ENCODE measurements around the gene BIK.
"Not testable (repeated sequence)": the region's sequence is repeated elsewhere in the genome, so short reads cannot be mapped to it uniquely, and the experiment has no call there.

BIK gene

DNA sequence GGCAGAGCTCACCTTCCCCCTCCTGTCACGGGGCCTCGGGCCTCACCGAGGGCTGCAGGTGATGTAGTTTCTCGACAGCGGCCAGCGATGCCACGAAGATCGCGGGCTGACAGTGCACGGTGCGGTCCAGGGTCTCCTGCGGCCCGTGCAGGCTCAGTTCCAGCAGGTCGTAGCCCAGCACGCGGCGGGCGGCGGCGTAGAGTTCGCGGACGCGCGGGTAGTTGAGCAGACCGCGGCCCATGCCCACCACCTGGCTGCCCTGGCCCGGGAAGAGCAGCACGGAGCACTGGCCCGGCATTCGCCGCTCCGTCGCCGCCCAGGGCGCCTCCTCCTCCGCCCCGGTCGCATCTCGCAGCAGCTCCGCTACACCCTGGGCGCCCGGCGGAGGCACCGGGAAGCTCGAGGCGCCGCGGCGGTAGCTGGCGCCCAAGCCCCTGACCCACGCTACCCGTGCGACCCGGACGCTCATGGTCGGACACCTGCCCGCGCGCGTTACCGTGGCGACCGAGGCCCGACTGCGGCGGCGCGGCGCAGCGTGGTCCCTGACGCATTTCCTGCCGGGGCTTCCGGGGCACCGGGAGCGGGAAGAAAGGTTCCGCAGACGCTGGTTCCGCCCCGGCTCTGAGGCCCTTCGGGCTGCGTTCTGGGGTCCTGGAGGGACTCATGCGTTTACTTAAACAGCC lies 32.5 kb downstream of the BIK start, which contains the start of gene MCAT:
MCAT (minus strand) TSS at position 519 of the 683 bp plus-strand sequence; CDS start at position 469, 50 bp downstream.
- DNase-seq, result peak; percentile 52

DNA sequence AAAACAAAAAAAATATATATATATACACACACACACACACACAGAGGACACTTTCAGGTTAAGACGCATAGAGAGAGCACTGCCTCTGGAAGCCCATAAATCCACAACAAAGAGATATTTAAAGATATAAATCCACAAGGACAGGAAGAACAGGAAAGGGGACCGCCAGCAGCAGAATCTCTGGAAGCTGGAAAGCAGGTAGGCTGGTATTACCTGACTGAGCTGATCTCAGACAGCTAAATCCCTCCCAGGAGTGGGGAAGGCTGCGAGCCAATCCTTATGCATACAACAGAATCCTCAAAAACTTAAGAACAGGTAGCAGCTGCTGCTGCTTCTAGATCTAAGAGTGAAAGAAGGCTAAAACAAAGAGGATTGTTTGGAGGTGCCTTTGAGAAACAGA lies 34.4 kb downstream of the BIK start:
- DNase-seq, result no peak

DNA sequence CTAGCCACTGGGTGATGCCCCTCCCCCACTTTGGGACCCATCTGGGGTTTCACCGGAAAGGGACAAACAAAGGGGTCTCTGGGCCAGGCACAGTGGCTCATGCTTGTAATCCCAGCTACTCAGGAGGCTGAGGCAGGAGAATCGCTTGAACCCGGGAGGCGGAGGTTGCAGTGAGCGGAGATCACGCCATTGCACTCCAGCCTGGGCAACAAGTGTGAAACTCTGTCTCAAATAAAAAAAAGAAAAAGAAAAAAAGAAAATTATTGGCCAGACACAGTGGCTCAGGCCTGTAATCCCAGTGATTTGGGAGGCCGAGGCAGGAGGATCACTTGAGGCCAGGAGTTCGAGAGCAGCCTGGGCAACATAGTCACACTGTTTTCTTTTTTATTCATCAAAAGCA lies 34.8 kb downstream of the BIK start:
- not testable (repeated sequence) for DNase-seq

- not testable (repeated sequence) for DNase-seq
Measured at GRCh38 chr22:43146332-43146731, 35.8 kb downstream of the BIK start.

GRCh38 chr22:43147821-43148220 lies 37.3 kb downstream of the BIK start:
- DNase-seq, result no peak

DNA sequence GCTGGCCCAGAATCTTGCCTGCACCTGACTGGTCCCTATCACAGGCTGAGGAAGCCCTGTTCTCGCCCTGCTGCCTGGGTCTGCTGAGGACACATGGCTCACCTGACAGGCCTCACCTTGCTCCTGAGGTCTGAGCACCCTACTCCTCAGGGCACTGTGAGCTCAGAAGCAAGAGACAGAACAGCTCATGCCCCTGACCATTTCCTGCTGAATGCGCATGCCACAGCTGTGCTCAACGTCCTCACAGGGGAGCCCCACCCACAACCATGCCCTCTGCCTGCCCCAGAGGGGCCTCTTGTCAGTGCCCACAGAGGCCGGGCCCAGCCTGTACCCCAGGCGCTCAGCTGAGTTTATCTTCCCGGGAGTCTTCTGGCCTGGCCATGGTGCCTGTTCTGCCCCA lies 38.0 kb downstream of the BIK start:
- no peak for DNase-seq

GRCh38 chr22:43150731-43151206 lies 40.2 kb downstream of the BIK start:
- DNase-seq, result no peak

DNA sequence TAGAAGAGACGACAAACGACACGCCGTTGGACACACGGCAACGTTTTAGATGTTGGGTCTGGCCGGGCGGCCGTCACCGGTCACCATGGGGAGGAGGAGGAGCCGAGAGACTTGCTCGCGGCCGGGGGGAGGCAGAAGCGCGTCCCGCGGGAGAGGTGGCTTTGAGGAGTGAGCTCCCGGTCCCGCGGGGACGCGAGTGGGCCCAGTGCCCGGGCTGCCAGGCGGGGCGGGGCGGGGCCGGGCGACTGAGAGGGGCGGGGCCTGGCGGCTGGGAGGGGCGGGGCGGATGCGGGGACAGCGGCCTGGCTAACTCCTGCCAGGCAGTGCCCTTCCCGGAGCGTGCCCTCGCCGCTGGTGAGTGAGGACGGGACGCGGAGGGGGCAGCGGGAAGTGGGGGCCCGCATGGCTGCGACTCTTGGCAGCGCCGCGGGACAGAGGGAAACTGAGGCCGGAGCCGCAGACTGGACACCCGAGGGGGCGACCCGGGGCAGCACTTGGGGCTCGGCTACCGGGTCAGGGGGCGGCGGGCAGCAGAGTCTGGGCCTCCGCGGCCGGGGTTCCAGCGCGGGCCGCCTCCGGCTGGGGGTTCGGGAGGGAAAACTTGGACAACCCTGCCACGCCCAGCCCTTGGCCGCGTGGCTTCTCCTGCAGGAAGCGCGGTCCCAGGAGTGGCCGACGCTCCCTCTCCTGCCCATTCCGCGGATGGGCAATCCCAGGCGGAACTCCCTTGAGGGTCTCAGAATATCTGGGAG lies 40.9 kb downstream of the BIK start, which contains the start of gene TSPO:
TSPO (plus strand) TSS at position 309 of the 752 bp plus-strand sequence. CDS start 7,680 bp downstream, outside the sequence.
- DNase-seq, result no peak

- DNase-seq, result no peak
Measured at GRCh38 chr22:43152003-43152356, 41.4 kb downstream of the BIK start.

DNA sequence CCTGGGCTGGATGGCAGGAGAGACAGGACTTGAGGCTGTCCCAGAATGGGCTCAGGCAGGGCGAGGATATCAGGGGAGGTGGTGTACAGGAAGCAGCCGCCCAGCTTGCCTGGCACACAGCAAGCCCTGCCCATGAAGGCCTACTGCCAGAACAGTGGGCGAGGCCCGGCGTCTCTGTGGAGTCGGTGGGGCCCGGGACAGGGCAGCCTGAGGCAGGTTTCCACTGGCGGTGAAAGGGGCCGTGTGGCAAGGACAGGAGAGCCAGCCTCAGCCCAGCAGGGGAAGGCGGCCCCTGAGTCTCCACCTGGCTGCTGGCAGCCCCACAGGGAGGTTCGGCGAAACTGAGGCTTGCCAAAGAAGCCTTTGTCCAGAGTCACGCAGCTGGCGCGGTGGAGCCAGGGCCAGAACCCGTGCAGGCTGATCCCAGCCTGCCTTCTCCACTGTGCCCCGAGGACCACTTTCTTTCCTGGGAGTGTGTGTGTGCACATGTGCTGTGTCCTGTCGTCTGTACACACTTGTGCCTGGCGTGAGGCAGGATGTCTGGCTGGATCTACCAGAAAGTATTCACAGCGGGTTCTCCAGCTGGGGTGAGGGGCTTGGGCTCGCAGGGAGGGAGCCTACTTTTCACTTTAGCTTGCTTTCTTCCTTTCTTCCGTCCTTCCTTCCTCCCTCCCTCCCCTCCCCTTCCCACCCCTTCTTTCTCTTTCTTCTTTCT lies 42.0 kb downstream of the BIK start:
- no peak for DNase-seq

DNA sequence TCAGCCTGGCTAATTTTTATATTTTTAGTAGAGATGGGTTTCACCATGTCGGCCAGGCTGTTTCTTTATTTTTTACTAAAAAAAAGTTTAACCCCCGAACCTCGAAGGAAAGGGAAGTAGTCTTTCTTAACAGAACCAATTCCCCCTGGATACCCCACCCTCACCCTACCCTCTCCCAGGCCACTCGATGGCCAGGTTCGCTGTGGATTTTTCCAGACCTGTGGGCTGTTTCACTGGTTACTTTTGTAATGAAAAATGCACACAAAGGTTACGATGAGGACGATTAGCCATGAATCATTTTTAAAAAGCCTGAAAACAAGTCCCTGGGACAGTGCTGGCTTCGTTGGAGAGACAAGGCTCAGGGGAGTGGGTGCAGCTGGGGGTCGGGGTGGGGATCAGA lies 43.3 kb downstream of the BIK start:
- no peak for DNase-seq

- no peak for DNase-seq
Measured at GRCh38 chr22:43154887-43155536, 44.5 kb downstream of the BIK start.

DNA sequence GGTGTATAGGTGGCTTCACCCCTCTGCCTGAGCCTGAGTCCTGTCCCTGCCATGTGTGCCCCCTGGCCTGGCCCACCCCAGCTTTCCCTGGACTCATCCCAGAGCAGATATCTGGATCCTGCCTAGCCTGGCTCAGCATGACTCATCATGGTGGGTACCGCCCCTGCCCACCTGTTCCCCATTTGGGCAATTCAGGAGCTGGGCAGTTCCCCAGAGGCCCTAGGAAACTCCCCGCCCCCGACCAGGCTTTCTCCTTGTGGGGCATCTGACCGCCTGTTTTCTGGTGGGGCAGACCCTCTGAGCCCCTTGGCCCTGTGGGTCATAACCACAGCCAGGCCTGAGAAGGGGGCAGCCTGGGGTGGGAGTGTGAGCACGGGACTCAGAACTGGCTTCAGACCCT lies 45.2 kb downstream of the BIK start:
- no peak for DNase-seq

DNA sequence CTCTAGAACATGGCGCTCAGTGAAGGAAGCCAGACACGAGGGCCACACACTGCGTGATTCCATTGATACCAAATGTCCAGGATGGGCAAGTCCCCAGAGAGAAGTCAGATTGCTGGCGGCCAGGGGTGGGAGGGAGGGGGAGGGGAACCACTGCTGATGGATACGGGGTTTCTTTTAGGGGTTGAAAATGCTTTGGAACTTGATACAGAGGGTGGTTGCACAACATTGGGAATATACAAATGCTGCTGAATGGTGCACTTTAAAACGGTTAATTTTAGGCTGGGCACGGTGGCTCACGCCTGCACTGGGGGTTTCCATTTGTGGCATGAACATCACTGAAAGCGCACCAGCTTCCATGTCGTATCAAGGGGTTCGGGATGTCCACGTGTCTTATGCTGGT lies 45.9 kb downstream of the BIK start:
- no peak for DNase-seq

GRCh38 chr22:43157874-43158546 lies 47.5 kb downstream of the BIK start:
- DNase-seq, result no peak

- no peak for DNase-seq
Measured at GRCh38 chr22:43158778-43159483, 48.4 kb downstream of the BIK start.

DNA sequence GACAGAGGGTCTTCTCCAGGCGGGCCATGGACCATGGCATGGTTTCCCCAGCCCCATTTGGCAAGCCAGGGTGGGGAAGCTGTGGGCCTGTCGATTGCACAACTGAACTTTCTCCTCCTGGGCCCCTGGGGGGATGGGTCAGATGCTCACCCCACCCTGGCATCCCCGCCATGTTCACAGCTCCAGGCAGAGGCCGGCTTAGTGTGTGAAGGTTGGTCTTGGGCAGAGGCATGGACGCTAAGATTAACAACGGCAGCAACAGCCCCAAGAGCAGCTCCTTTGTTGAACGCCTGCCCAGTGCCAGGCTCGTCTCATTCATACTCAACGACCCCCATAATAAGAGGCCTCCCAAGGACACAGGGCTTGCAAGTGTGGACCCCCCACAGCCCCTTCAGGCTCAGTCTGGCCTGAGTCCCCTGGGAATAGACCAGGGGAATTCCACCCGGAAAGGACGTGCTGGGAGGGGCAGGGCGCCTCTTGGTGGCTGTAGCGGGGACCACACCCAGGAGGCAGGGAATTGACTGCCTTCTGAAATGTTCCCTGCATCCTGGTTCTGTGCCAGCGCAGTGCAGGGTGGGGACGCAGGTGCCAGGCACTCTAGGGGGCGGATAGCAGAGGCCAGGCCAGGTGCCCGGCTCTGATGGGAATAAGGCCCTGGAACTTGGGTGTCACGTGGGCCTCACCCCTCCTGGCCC lies 49.1 kb downstream of the BIK start:
- no peak for DNase-seq

- DNase-seq, result no peak
Measured at GRCh38 chr22:43160497-43161126, 50.1 kb downstream of the BIK start.

- DNase-seq, result no peak
Measured at GRCh38 chr22:43162412-43163150, 52.0 kb downstream of the BIK start.

DNA sequence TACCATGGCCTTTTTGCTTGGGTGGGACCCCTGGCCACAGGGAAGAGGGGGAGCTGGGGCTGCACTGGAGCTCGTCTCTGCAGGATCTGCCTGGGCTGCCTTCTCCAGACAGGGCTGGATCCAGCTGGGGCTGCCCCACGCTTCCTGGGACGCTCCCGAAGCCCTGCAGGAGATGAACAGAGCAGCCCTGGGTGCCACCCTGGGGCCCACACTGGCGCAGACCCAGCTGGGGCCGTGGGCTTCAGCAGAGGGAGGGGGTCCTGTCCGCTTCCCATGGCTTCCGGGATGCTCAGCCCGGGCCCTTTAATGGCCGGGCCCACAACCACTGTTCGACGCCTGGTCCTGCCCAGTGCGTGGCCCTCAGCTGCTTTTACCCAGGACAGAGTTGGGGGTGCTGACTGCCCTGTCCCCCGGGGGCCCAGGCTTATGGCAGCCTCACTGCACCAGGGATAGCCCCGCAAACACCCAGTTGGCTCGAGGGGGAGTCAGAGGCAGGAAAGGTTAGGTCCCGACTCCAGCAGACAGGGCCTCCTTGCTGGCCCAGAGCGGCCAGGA lies 52.8 kb downstream of the BIK start:
- no peak for DNase-seq
